HG03565 (cell line): ENCODE data around the gene NAMPT.

Source experiments
- ATAC-seq: cut with Tn5 transposase; IDR thresholded peaks from one replicate; pipeline ENCODE4 v1.9.1; 2021; ENCODE audit warnings: mild to moderate bottlenecking, moderate library complexity; ENCODE audit not compliant: unreplicated experiment

The NAMPT gene

DNA sequence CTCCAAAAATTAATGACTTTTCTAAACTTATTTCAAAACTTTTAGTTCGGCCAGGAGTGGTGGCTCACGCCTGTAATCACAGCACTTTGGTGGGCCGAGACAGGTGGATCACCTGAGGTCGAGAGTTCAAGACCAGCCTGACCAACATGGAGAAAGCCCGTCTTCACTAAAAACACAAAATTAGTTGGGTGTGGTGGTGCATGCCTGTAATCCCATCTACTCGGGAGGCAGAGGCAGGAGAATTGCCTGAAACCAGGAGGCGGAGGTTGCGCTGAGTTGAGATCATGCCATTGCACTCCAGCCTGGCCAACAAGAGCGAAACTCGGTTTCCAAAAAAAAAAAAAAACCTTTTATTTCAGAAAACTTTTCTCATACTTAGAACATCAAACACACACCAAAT, 8.3 kb downstream of the NAMPT start:
- ATAC-seq = no peak

DNA sequence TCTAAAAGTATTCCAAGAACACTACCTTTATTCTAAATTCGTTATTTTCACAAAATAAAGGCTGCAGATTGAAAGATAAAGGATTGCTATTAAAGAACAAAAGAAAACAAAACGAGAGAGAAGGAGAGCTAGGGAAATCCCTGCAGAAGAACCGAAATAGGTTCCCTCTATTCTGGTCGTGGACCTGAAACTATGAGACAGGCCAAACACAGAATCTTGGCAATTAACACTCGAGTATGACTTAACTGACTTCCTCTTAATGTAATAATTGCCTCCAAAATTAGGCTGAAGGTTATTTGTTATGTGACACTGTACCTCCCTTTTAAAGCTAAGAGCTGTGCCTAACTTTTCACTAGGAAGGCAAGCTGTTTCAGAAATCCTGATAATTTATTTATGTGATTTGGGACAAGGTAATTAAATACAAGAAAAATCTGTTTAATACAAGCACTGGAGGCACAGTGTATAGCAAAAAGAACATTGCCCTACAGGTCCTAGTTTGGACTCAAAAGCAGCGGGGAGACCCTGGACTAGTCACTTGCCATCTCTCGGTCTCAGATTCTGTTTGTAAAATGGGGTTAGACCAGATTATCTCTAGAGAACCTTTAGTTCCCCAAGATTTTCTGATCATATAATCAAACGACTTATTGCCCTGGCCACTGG, 11.6 kb downstream of the NAMPT start:
- ATAC-seq = peak; percentile 45

- ATAC-seq = no peak
Measured at GRCh38 chr7:106270122-106270977, 14.4 kb downstream of the NAMPT start.

DNA sequence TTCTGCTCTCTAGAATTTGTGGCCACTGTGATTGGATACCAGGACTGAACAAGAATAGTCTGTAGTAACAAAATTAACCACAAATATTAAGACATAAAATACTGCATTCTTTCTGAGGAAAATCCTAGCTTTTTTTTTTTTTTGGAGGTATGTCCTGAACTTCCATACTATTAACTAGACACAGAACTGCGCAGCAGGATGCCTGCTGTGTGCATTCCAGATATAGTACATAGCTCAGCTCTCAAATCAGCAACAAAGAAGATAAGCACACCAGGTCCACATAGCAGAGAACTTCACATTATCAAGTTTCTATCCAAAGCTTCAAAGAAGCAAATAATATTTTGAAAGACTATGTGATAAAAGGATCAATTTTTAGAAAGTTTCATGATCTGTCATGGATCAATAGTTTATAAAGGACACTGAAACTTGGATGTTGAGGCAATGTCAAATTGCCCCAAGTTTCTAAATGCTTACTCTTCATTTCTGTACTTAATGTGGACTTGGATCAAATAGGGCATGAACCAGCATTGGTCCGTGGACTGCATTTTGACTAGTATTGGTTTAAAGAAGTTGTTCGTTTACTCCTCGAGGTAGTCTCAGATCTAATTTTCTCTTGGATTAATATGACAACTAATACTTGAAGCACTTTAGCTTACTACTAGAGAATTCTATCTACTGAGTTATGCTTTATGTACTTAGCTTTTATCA, 15.4 kb downstream of the NAMPT start:
- ATAC-seq = no peak

- no peak for ATAC-seq
Measured at GRCh38 chr7:106265133-106265532, 19.6 kb downstream of the NAMPT start.

GRCh38 chr7:106262221-106262881, 22.4 kb downstream of the NAMPT start:
- no peak for ATAC-seq

GRCh38 chr7:106260136-106260561, 24.6 kb downstream of the NAMPT start:
- no peak for ATAC-seq

DNA sequence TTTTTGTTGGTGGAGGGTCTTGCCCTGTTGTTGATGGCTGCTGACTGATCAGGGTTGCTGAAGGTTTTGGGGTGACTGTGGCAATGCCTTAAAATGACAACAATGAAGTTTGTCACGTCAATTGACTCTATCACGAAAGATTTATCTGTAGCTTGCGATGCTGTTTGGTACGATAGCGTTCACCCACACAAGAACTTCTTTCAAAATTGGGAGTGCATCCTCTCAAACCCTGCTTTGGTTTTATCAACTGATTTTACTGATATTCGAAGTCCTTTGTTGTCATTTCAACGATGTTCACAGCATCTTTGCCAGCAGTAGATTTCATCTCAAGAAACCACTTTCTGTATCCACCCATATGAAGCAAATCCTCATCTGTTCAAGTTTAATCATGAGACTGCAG, 26.0 kb downstream of the NAMPT start:
- ATAC-seq = no peak

- ATAC-seq = no peak
Measured at GRCh38 chr7:106257752-106258151, 27.0 kb downstream of the NAMPT start.

GRCh38 chr7:106256144-106256543, 28.6 kb downstream of the NAMPT start:
- ATAC-seq = no peak

GRCh38 chr7:106255246-106255645, 29.5 kb downstream of the NAMPT start:
- no peak for ATAC-seq

GRCh38 chr7:106254525-106255116, 30.2 kb downstream of the NAMPT start:
- no peak for ATAC-seq

- no peak for ATAC-seq
Measured at GRCh38 chr7:106252568-106252967, 32.2 kb downstream of the NAMPT start.

GRCh38 chr7:106249488-106249887, 35.3 kb downstream of the NAMPT start:
- no peak for ATAC-seq

- ATAC-seq = no peak
Measured at GRCh38 chr7:106248600-106248999, 36.2 kb downstream of the NAMPT start.

GRCh38 chr7:106247841-106248240, 36.9 kb downstream of the NAMPT start:
- ATAC-seq = no peak

- no peak for ATAC-seq
Measured at GRCh38 chr7:106246902-106247711, 37.7 kb downstream of the NAMPT start.

- no peak for ATAC-seq
Measured at GRCh38 chr7:106243893-106244292, 40.9 kb downstream of the NAMPT start.

DNA sequence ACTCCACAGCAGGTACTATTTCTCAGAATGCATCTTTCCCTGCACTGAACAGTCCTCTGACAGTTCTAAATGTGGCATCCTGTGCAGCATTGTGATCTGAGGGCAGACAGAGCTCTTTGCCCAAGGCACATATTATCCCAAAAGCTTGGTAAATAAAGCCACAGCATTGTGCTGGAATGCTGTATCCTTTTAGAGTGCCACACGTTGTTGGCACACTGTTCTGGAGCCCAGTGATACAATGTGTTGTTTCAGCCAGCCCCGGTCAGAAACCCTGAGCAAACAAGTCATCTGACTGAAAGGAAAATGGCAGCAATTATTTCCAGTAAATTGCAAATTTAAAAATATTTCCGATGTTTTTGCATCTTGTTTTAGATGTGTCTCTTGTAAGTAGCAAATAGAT, 45.4 kb downstream of the NAMPT start:
- no peak for ATAC-seq

GRCh38 chr7:106238830-106239229, 46.0 kb downstream of the NAMPT start:
- no peak for ATAC-seq
